ENCODE measurements around the gene BDH1. TPM values are rescaled to one million over a fixed set of nuclear protein-coding genes. Genes with fewer than 3 reads are reported as not detected.
A peak's percentile ranks its signal among the peaks of the same experiment; 100 is the strongest.

Gene BDH1
- total and polyA plus RNA-seq, 2 of the 13 experiments (the other 11 are each of a cell fraction or from before 2014, with no cell fraction given) = 21.2 to 71.9 TPM

GRCh38 chr3:197468866-197469382 is 86.8 kb downstream of the BDH1 start:
- ChIA-PET CTCF (ENCODE audit: low intra/inter-chr PET ratio, low total read pairs) (no interaction called here), POLR2A (interaction anchor here (0.6 to 3.3 kb wide), 15 partner anchors 11 to 212 kb away, joined by 3 to 19 read pairs (median 7); partner anchors contain the start of gene DLG1)
- peaks cover 99% of the 10 kb centered on the region for H3K4me1 ChIP-seq (ENCODE audit: insufficient read depth, low read length)
- H3K4me3 ChIP-seq (replicated peaks in 1 of 3; ENCODE audit: insufficient read depth in 1 of 3, low read depth in 2 of 3, low read length in 3 of 3) = peak overlapping the region; percentile 37 to 70 (median 57); a peak in 5 of 6 replicates
- H3K9me3 ChIP-seq (ENCODE audit: low read length) = no peaks in the 10 kb centered on the region
- ATAC-seq (peak; percentile 83), DNase-seq (ENCODE audit: low spot score) (peak; percentile 83), FAIRE-seq (peak; percentile 59)
- H3K9ac ChIP-seq (ENCODE audit: insufficient read depth, low read depth, low read length) = peak overlapping the region; percentile 66
- H3K27me3 ChIP-seq (ENCODE audit: control insufficient read depth in 1 of 2, insufficient read depth in 2 of 2, low read length in 2 of 2) = no peaks in the 10 kb centered on the region
- no peaks in the 10 kb centered on the region for H3K36me3 ChIP-seq (replicated peaks in 1 of 2; ENCODE audit: control insufficient read depth in 1 of 2, insufficient read depth in 2 of 2, low read length in 2 of 2)
- intact Hi-C loops (cut with micrococcal nuclease; ENCODE audit: unreplicated experiment) = loop anchor here (5.0 kb wide), 1 partner anchor 172 kb away; the partner anchor contains the start of gene DLG1
- no peaks in the 10 kb centered on the region for H3K79me2 ChIP-seq (ENCODE audit: insufficient read depth, low read length)
- peak overlapping the region; percentile 96 for H3K27ac ChIP-seq (ENCODE audit: extremely low read length, insufficient read depth, low read length)
- H2AFZ ChIP-seq (ENCODE audit: low read length) = peak overlapping the region; percentile 89
- TSS peak; percentile 75 for BruUV-seq (replicated peaks)
- H4K20me1 ChIP-seq (ENCODE audit: insufficient read depth, low read length) = no peaks in the 10 kb centered on the region
- in situ Hi-C loops (cut with HindIII; ENCODE audit: extremely low pct_ligation_motif_present, low pct_unique_long_range_greater_than_20kb) = no loop called here
- peak overlapping the region; percentile 96 for H3K4me2 ChIP-seq (ENCODE audit: low read depth, low read length)
- 0% methylated on average over 2 of the region's 5 CpGs for WGBS (ENCODE audit: low lambda C conversion rate)
- TF ChIP-seq HOXA3 (CRISPR knock-in tag; IDR thresholded peaks at IDR 0.05) = peak; percentile 52; the same call in 1 of the 2 replicates
- TF ChIP-seq POLR2AphosphoS5 (IDR thresholded peaks at IDR 0.05; ENCODE audit: low read depth, low read length) = peak; percentile 59; the same call in 1 of the 2 replicates
- TF ChIP-seq BCL3 (CRISPR knock-in tag; IDR thresholded peaks at IDR 0.05) = 0 out of 2 replicates have a peak, but pooled peaks have one; percentile 45
- TF ChIP-seq ZNF614 (CRISPR knock-in tag; IDR thresholded peaks at IDR 0.05; ENCODE audit: borderline replicate concordance) = no peak
- TF ChIP-seq PPARG (CRISPR knock-in tag; conservative IDR thresholded peaks at IDR 0.05) = peak; percentile 55; the same call in 1 of the 2 replicates
- TF ChIP-seq, protein P1, sequence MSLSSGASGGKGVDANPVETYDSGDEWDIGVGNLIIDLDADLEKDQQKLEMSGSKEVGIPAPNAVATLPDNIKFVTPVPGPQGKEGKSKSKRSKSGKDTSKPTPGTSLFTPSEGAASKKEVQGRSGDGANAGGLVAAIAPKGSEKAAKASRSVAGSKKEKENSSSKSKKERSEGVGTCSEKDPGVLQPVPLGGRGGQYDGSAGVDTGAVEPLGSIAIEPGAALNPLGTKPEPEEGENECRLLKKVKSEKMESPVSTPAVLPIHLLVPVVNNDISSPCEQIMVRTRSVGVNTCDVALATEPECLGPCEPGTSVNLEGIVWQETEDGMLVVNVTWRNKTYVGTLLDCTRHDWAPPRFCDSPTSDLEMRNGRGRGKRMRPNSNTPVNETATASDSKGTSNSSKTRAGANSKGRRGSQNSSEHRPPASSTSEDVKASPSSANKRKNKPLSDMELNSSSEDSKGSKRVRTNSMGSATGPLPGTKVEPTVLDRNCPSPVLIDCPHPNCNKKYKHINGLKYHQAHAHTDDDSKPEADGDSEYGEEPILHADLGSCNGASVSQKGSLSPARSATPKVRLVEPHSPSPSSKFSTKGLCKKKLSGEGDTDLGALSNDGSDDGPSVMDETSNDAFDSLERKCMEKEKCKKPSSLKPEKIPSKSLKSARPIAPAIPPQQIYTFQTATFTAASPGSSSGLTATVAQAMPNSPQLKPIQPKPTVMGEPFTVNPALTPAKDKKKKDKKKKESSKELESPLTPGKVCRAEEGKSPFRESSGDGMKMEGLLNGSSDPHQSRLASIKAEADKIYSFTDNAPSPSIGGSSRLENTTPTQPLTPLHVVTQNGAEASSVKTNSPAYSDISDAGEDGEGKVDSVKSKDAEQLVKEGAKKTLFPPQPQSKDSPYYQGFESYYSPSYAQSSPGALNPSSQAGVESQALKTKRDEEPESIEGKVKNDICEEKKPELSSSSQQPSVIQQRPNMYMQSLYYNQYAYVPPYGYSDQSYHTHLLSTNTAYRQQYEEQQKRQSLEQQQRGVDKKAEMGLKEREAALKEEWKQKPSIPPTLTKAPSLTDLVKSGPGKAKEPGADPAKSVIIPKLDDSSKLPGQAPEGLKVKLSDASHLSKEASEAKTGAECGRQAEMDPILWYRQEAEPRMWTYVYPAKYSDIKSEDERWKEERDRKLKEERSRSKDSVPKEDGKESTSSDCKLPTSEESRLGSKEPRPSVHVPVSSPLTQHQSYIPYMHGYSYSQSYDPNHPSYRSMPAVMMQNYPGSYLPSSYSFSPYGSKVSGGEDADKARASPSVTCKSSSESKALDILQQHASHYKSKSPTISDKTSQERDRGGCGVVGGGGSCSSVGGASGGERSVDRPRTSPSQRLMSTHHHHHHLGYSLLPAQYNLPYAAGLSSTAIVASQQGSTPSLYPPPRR (CRISPR knock-in tag; IDR thresholded peaks at IDR 0.05; ENCODE audit: borderline replicate concordance) = peak; percentile 68
- TF ChIP-seq ZNF788 (CRISPR knock-in tag; IDR thresholded peaks at IDR 0.05; ENCODE audit: borderline replicate concordance) = peak; percentile 36; the same call in 1 of the 2 replicates
- peak; percentile 75; the same call in 1 of the 2 replicates for TF ChIP-seq ZMYM3 (CRISPR knock-in tag; IDR thresholded peaks at IDR 0.05)
- TF ChIP-seq ZNF33B (CRISPR knock-in tag; IDR thresholded peaks at IDR 0.05) = peak; percentile 43; the same call in 1 of the 2 replicates
- TF ChIP-seq, protein P2, sequence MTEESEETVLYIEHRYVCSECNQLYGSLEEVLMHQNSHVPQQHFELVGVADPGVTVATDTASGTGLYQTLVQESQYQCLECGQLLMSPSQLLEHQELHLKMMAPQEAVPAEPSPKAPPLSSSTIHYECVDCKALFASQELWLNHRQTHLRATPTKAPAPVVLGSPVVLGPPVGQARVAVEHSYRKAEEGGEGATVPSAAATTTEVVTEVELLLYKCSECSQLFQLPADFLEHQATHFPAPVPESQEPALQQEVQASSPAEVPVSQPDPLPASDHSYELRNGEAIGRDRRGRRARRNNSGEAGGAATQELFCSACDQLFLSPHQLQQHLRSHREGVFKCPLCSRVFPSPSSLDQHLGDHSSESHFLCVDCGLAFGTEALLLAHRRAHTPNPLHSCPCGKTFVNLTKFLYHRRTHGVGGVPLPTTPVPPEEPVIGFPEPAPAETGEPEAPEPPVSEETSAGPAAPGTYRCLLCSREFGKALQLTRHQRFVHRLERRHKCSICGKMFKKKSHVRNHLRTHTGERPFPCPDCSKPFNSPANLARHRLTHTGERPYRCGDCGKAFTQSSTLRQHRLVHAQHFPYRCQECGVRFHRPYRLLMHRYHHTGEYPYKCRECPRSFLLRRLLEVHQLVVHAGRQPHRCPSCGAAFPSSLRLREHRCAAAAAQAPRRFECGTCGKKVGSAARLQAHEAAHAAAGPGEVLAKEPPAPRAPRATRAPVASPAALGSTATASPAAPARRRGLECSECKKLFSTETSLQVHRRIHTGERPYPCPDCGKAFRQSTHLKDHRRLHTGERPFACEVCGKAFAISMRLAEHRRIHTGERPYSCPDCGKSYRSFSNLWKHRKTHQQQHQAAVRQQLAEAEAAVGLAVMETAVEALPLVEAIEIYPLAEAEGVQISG (CRISPR knock-in tag; IDR thresholded peaks at IDR 0.05) = peak; percentile 20; the same call in 1 of the 2 replicates
- no peak for TF ChIP-seq EZH2 (conservative IDR thresholded peaks at IDR 0.05; ENCODE audit: low read depth, low read length)
- TF ChIP-seq NR2F6 (IDR thresholded peaks at IDR 0.05) = no peak; the same call in 1 of the 2 replicates
- TF ChIP-seq NR2F6 (CRISPR knock-in tag; IDR thresholded peaks at IDR 0.05) = peak; percentile 56; the same call in 1 of the 2 replicates
- no peak for TF ChIP-seq DNMT3B (CRISPR knock-in tag; conservative IDR thresholded peaks at IDR 0.05)
- peak; percentile 60 for TF ChIP-seq XRCC5 (optimal IDR thresholded peaks at IDR 0.05; ENCODE audit: low read length)
- peak; percentile 22; the same call in 1 of the 2 replicates for TF ChIP-seq BCL6 (CRISPR knock-in tag; IDR thresholded peaks at IDR 0.05)
